Subcutaneous adipose tissue (tissue), 4 donors: Measurements from ENCODE around the gene FMOD. TPM values are rescaled to one million over a fixed set of nuclear protein-coding genes. Genes with fewer than 3 reads are reported as not detected.

Experiments
- total RNA-seq, 4 donors: library from RNA; depleted of rRNA; stranded (reverse); fragments of >200 nt; gene quantifications; one replicate each; pipeline ENCODE4 v1.1.0, GENCODE V29; 2016
- TF ChIP-seq, protein P1 (sequence below): fragments of 450-650 bp; IDR thresholded peaks from one replicate; pipeline ENCODE4 v1.5.1; 2016; ENCODE audit warnings: low read depth, mild to moderate bottlenecking, control low read depth, antibody characterized with exemption, moderate library complexity

Gene FMOD
- 100 to 1,000 TPM in 1 of 4 donors, 10 to 100 TPM in 3; 39.6 to 164 (median 67.1) TPM for total RNA-seq

- TF ChIP-seq, protein P1, sequence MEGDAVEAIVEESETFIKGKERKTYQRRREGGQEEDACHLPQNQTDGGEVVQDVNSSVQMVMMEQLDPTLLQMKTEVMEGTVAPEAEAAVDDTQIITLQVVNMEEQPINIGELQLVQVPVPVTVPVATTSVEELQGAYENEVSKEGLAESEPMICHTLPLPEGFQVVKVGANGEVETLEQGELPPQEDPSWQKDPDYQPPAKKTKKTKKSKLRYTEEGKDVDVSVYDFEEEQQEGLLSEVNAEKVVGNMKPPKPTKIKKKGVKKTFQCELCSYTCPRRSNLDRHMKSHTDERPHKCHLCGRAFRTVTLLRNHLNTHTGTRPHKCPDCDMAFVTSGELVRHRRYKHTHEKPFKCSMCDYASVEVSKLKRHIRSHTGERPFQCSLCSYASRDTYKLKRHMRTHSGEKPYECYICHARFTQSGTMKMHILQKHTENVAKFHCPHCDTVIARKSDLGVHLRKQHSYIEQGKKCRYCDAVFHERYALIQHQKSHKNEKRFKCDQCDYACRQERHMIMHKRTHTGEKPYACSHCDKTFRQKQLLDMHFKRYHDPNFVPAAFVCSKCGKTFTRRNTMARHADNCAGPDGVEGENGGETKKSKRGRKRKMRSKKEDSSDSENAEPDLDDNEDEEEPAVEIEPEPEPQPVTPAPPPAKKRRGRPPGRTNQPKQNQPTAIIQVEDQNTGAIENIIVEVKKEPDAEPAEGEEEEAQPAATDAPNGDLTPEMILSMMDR = no peak
Observed at GRCh38 chr1:203351037-203351625, at the start of gene FMOD. Gene FMOD (minus strand): TSS chr1:203351122. CDS start chr1:203348270, 2,852 bp downstream.

GRCh38 chr1:203396595-203397194 lies 45.8 kb upstream of the FMOD start:
- TF ChIP-seq, protein P1 = no peak

DNA sequence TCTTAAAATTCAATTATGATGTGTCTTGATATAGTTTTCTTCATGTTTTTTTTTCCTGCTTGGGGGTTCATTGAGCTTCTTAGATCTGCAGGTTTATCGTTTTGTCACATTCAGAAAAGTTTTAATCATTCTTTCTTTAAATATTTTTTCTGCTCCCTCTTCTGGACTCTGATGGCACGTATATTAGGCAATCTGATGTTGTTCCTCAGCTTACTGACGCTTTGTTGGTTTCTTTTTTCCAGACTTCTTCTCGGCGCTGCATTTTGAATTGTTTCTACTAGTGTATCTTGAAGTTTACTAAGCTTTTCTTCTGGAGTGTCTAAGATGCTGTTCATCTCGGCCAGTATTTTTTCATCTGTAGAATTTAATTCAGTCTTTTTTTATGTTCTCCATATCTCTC lies 44.8 kb upstream of the FMOD start:
- TF ChIP-seq, protein P1 = no peak

DNA sequence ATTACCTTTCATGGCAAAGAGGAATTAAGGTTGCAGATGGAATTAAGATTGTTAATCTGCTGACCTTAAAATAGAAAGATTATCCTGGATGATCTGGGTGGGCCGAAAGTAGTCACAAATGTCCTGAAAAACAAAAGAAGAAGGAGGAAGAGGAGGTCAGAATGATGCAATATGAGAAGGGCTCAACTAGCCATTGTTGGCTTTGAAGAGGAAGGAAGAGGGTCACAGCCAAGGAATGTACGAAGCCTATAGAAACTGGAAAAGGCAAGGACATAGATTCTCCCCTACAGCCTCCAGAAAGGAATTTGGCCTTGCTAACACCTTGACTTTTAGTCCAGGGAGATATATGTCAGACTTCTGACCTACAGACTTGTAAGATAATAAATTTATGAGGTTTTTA lies 39.4 kb upstream of the FMOD start:
- TF ChIP-seq, protein P1 = no peak

- TF ChIP-seq, protein P1 = no peak
Observed at GRCh38 chr1:203388683-203389082, 37.8 kb upstream of the FMOD start.

GRCh38 chr1:203382026-203382425 lies 31.1 kb upstream of the FMOD start:
- TF ChIP-seq, protein P1 = no peak

- TF ChIP-seq, protein P1 = no peak
Observed at GRCh38 chr1:203381151-203381751, 30.3 kb upstream of the FMOD start.
